ENCODE measurements around the gene EHMT1. TPM values are rescaled to one million over a fixed set of nuclear protein-coding genes. Genes with fewer than 3 reads are reported as not detected.

Gene EHMT1
- total and polyA plus RNA-seq, 2 of the 8 experiments (the other 6 are each of a cell fraction or from before 2014, with no cell fraction given): 95.7 to 163 TPM

DNA sequence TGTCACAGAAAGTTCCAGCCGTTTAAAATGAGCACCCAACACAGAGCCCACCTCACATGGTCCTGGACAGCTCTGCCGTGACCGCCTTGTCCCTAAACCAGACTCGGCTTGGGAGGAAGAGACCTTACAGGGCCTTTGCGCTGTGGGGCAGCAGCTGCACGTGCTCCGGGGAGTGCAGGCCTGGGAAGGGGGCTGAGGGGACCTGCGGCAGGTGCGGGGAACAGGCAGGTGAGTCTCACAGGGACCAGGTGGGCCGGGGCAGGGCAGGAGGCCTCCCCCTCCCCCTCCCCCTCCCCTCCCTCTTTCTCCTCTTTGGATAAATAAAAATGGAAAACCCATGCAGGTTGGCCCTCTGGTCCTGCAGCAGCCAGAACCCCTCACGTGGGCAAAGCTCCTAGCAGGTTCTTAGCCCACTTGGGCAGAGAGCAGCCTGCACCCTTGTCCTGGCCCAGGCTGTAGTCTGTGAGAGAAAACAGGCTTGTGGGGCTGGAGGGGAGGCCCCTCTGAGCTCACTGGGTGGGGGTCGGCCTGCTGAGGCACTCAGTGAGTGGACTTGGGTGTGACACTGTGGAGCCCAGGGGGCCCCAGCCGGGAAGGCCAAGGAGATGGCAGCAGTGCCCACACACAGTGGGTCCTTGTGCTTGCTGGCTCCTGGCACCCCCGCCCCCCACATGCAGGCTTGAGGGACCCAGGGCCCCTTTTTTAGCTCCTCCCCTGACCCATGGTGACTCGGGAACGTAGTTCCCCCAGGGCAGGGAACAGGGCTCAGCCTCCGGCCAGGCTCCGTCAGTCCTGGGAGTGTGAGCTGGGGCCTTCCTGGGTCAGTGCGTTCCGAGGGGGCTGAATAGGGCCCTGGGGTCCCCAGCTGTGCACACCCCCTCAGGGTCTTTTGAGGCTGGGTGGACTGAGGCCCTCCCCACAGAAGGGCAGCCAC is 218.8 kb downstream of the EHMT1 start:
- POLR2A ChIA-PET (ENCODE audit: partially characterized antibody): interaction anchor here (0.6 to 1.5 kb wide), 2 partner anchors 11 to 16 kb away, joined by 3 read pairs; no protein-coding TSS in a partner anchor

More for the DNA sequence above, 218.8 kb downstream of the EHMT1 start:
- no peak overlapping the region for H4K5ac ChIP-seq (ENCODE audit: insufficient read length, low read depth, low read length)
- H2BK5ac ChIP-seq (ENCODE audit: low read depth, low read length): no peak overlapping the region
- 0 out of 2 replicates have a peak overlapping the region, but pooled peaks have one; percentile 48 for H4K8ac ChIP-seq (ENCODE audit: extremely low read depth, insufficient read depth, low read length)
- no peak overlapping the region for H2BK12ac ChIP-seq (ENCODE audit: low read depth, low read length)
- no peak overlapping the region for H2BK120ac ChIP-seq (replicated peaks; ENCODE audit: low read depth, low read length)
- no peak overlapping the region for H2AK5ac ChIP-seq (ENCODE audit: low read depth, low read length)
- no peak overlapping the region for H3K27ac ChIP-seq (ENCODE audit: low read depth, low read length)
- no peak overlapping the region for H2BK20ac ChIP-seq (ENCODE audit: low read length)
- H3K36me3 ChIP-seq (ENCODE audit: control insufficient read depth in 2 of 4, insufficient read depth in 4 of 4, low read length in 3 of 4): peaks cover 5 to 25% (median 6%) of the 10 kb centered on the region in 4 experiments; a peak in 7 of 8 replicates
- no peak overlapping the region for H3K9ac ChIP-seq (replicated peaks in 1 of 4; ENCODE audit: extremely low read depth in 1 of 4, low read depth in 3 of 4, low read length in 3 of 4)
- H3K23me2 ChIP-seq (ENCODE audit: low read depth, low read length): no peaks in the 10 kb centered on the region
- no peaks in the 10 kb centered on the region; a peak in 1 of 7 replicates for H3K4me1 ChIP-seq (replicated peaks in 1 of 4; ENCODE audit: control insufficient read depth in 3 of 4, insufficient read depth in 4 of 4, low read length in 3 of 4)
- no peaks in the 10 kb centered on the region for H3K27me3 ChIP-seq (replicated peaks in 1 of 4; ENCODE audit: control insufficient read depth in 3 of 4, extremely low read depth in 1 of 4, insufficient read depth in 3 of 4, low read length in 3 of 4)
- H3K56ac ChIP-seq (replicated peaks; ENCODE audit: insufficient read length, low read depth, low read length): no peak overlapping the region
- H3K4ac ChIP-seq (replicated peaks; ENCODE audit: insufficient read length, low read depth, low read length): no peak overlapping the region
- H3K14ac ChIP-seq (ENCODE audit: insufficient read length): no peak overlapping the region
- H2AFZ ChIP-seq (ENCODE audit: low read length): no peak overlapping the region
- H3K4me3 ChIP-seq (ENCODE audit: extremely low read depth in 1 of 4, insufficient read depth in 2 of 4, low read depth in 3 of 4, low read length in 4 of 4): no peak overlapping the region
- no peaks in the 10 kb centered on the region for H3K79me2 ChIP-seq (ENCODE audit: control insufficient read depth in 1 of 2, insufficient read depth in 2 of 2, low read length in 2 of 2)
- H3K18ac ChIP-seq (ENCODE audit: extremely low read depth, low read length): no peak overlapping the region
- H3K9me3 ChIP-seq (ENCODE audit: insufficient read depth in 2 of 2, low read depth in 1 of 2, low read length in 1 of 2): no peaks in the 10 kb centered on the region; a peak in 1 of 4 replicates
- FAIRE-seq: no peak
- TF ChIP-seq EGR1 (IDR thresholded peaks at IDR 0.05; ENCODE audit: borderline replicate concordance, low read depth, low read length): no peak
- no peak for TF ChIP-seq TAF7 (optimal IDR thresholded peaks at IDR 0.05; ENCODE audit: borderline replicate concordance, low read depth, low read length)
- TF ChIP-seq EZH2 (IDR thresholded peaks at IDR 0.05; ENCODE audit: low read depth, low read length, severe bottlenecking): no peak
- TF ChIP-seq NANOG (IDR thresholded peaks at IDR 0.05; ENCODE audit: insufficient read depth, low read depth, low read length, poor library complexity, severe bottlenecking): no peak
- TF ChIP-seq, protein P1, sequence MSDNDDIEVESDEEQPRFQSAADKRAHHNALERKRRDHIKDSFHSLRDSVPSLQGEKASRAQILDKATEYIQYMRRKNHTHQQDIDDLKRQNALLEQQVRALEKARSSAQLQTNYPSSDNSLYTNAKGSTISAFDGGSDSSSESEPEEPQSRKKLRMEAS (IDR thresholded peaks at IDR 0.05): no peak
- no peak for TF ChIP-seq RFX5 (IDR thresholded peaks at IDR 0.05; ENCODE audit: borderline replicate concordance, low read depth, low read length)
- H3K79me1 ChIP-seq (ENCODE audit: low read depth, low read length): no peaks in the 10 kb centered on the region
- CTCF ChIA-PET (ENCODE audit: partially characterized antibody): interaction anchor here (0.7 to 1.2 kb wide), 7 partner anchors 9 to 263 kb away, joined by 3 to 4 read pairs (median 3); no protein-coding TSS in a partner anchor
- no peak overlapping the region for H3K23ac ChIP-seq (ENCODE audit: insufficient read length)
- H4K20me1 ChIP-seq (replicated peaks in 1 of 2; ENCODE audit: control insufficient read depth in 1 of 2, insufficient read depth in 2 of 2, low read length in 2 of 2): peaks cover 1 to 2% of the 10 kb centered on the region in 2 experiments
- no peak overlapping the region for H3K4me2 ChIP-seq (ENCODE audit: insufficient read depth in 1 of 2, low read depth in 2 of 2, low read length in 2 of 2)
- H4K91ac ChIP-seq (replicated peaks; ENCODE audit: insufficient read length, low read length): no peak overlapping the region
- WGBS, 2 experiments (ENCODE audit: extremely low coverage in 1 of 2, insufficient coverage in 1 of 2, insufficient read length in 1 of 2, insufficient replicate concordance in 2 of 2, low coverage in 1 of 2, low lambda C conversion rate in 2 of 2, missing lambda C conversion rate in 1 of 2): 91% methylated on average over 15 of the region's 20 CpGs; no CpG with 5 or more reads in 1 of the 2 experiments
- no peak for DNase-seq (ENCODE audit: low read depth in 1 of 2, low spot score in 2 of 2)
- no peak overlapping the region for H2BK15ac ChIP-seq (ENCODE audit: low read length)

Data from H1 (cell line).